WERI-Rb-1 (cell line): ENCODE data around the gene CSK.

Source experiments
- DNase-seq: peaks from one replicate; pipeline ENCODE4 v3.0.0-alpha.2; 2020
- H3K27ac ChIP-seq: fragments of 250-450 bp; sonication (Bioruptor Pico); 2 replicates; pipeline ENCODE4 v1.5.1; 2020; ENCODE audit warnings: mild to moderate bottlenecking, moderate library complexity
- H3K27me3 ChIP-seq: fragments of 250-450 bp; sonication (Bioruptor Pico); 2 replicates; pipeline ENCODE4 v1.5.1; 2021; ENCODE audit warnings: mild to moderate bottlenecking, low read depth, moderate library complexity; ENCODE audit not compliant: insufficient read depth, severe bottlenecking
- H3K36me3 ChIP-seq: fragments of 250-450 bp; sonication (Bioruptor Pico); 2 replicates; pipeline ENCODE4 v1.5.1; 2020; ENCODE audit warnings: mild to moderate bottlenecking, moderate library complexity
- H3K4me3 ChIP-seq: 2 replicates; pipeline ENCODE4 v1.5.1; 2011; ENCODE audit warnings: low read depth, mild to moderate bottlenecking, control low read depth, low read length
- H3K9me3 ChIP-seq: fragments of 250-450 bp; sonication (Bioruptor Pico); 2 replicates; pipeline ENCODE4 v1.5.1; 2021; ENCODE audit warnings: mild to moderate bottlenecking, moderate library complexity; ENCODE audit not compliant: severe bottlenecking
- CTCF ChIP-seq: IDR thresholded peaks from 2 replicates; pipeline ENCODE4 v1.5.1; 2011; ENCODE audit warnings: low read depth, mild to moderate bottlenecking, control low read depth, inconsistent platforms, low read length

CSK gene

GRCh38 chr15:74839526-74840395, 57.9 kb downstream of the CSK start:
- peak; percentile 58 for TF ChIP-seq CTCF
- Histone ChIP-seq H3K27me3 (no peaks in the 10 kb centered on the region), H3K27ac (no peak overlapping the region; the same call in 1 of the 2 replicates), H3K4me3 (no peak overlapping the region), H3K36me3 (peaks cover 48% of the 10 kb centered on the region), H3K9me3 (no peaks in the 10 kb centered on the region)
- DNase-seq: peak; percentile 56

- Histone ChIP-seq H3K27ac (no peak overlapping the region), H3K27me3 (no peaks in the 10 kb centered on the region), H3K9me3 (no peaks in the 10 kb centered on the region), H3K4me3 (no peak overlapping the region), H3K36me3 (peaks cover 52% of the 10 kb centered on the region)
- DNase-seq: no peak
- TF ChIP-seq CTCF: no peak
Observed at GRCh38 chr15:74840851-74841775, 59.2 kb downstream of the CSK start.

- DNase-seq: no peak
- Histone ChIP-seq H3K27ac (peak overlapping the region; percentile 96), H3K27me3 (no peaks in the 10 kb centered on the region), H3K36me3 (peaks cover 49% of the 10 kb centered on the region), H3K9me3 (no peaks in the 10 kb centered on the region), H3K4me3 (peak overlapping the region; percentile 71)
- TF ChIP-seq CTCF: no peak
Observed at GRCh38 chr15:74841891-74842373, 60.1 kb downstream of the CSK start.

GRCh38 chr15:74842581-74843444, 60.9 kb downstream of the CSK start, which contains the start of gene ULK3:
TSS of gene ULK3 (minus strand) at chr15:74843156. CDS start at chr15:74843105, 51 bp downstream.
- Histone ChIP-seq H3K27me3 (no peaks in the 10 kb centered on the region), H3K27ac (peak within 1 kb of the TSS; percentile 96), H3K4me3 (peak within 1 kb of the TSS; percentile 71), H3K9me3 (no peaks in the 10 kb centered on the region), H3K36me3 (peaks cover 54% of the 10 kb centered on the region)
- TF ChIP-seq CTCF: peak; percentile 62
- DNase-seq: peak; percentile 90

GRCh38 chr15:74843445-74843828, 61.6 kb downstream of the CSK start:
- Histone ChIP-seq H3K4me3 (peak overlapping the region; percentile 62), H3K27me3 (no peaks in the 10 kb centered on the region), H3K27ac (peak overlapping the region; percentile 96), H3K9me3 (no peaks in the 10 kb centered on the region), H3K36me3 (peaks cover 53% of the 10 kb centered on the region)
- no peak for TF ChIP-seq CTCF
- no peak for DNase-seq
